Hematopoietic multipotent progenitor cell treated with erythropoietin and hydrocortisone succinate and interleukin-3 and kit ligand, for 17 days (in vitro differentiated cells): ENCODE results near the gene MX1.

ENCODE experiments used
- DNase-seq: peaks from one replicate; pipeline ENCODE4 v3.0.0-alpha.2; 2015; ENCODE audit warnings: low spot score

Gene MX1

GRCh38 chr21:41460578-41461527 lies 34.8 kb downstream of the MX1 start:
- DNase-seq: no peak

GRCh38 chr21:41465176-41465781 lies 39.2 kb downstream of the MX1 start:
- DNase-seq: no peak

DNA sequence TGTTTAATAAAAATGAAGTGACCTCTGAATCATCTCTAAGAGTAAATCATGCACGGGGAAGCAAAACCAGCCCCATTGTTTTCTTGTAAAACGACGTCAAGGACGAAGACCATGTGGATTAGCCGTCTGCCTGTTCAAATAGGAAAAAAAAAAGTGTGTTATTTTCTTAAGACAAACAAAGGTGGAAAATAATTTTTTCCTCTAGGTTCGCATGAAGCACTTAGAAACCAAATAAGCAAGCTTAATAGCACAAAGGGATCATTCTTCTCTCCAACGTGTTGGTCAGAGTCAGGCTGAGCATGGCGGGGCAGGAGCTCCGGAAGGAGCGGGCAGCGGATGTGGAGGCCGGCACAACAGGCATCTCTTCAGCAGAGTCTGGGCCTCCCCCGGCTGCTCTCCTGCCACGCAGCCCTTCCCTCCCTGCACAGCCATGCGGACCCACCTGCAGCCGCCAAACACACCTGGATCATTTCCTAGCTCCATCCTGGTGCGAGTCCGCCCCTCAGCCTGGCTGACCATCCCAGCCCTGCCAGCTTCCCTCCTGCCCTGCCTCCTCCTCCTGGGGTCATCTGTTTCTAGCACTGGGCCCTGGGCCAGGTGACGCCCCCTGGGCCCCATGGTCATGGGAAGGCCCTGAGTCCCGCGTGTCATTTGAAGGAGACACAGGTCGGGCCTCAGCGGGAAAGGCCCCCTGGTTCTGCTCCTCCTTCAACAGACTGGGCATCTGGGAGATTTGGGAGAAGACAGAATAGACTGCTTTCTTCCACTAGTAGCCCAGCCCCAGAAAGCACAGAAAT lies 40.2 kb downstream of the MX1 start:
- DNase-seq: no peak

- DNase-seq: no peak
Observed at GRCh38 chr21:41470054-41470453, 44.0 kb downstream of the MX1 start.

- DNase-seq: no peak
Observed at GRCh38 chr21:41472753-41473548, 46.9 kb downstream of the MX1 start.

GRCh38 chr21:41475714-41476420 lies 49.8 kb downstream of the MX1 start:
- no peak for DNase-seq

DNA sequence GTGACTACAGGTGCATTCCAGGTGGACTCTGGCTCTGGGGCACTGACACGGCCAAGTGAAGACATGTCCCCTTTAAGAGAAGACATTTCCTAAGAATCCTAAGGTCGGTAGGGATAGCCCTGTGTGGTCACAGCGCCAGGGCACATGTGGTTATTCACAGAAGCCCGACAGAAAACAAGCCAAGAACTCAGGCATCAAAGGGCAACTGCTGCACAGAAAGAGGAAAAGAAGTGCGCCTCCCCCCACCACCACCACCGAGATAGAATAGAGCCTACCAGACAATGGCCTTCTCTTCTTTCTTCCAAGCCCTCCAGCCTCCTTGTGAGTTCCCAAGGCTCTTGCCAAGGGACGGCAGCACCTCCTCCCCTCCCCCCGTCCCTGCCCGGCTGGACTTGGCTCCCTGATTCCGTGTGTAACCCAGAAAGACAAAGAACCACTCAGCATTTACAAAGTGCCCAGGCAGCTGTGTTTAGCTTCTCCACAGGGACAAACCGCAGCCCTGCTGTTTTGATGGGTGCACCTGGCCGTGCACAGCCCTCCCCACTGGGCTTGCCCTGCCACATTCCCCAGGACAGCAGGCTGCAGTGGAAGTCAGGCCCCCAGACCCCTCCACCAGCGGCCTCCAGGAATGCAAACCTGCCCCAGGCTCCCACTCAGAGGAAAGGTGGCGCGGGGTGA lies 51.7 kb downstream of the MX1 start:
- DNase-seq: no peak

GRCh38 chr21:41478319-41479177 lies 52.5 kb downstream of the MX1 start:
- DNase-seq: no peak

- no peak for DNase-seq
Observed at GRCh38 chr21:41479686-41480085, 53.6 kb downstream of the MX1 start.

GRCh38 chr21:41480086-41480690 lies 54.1 kb downstream of the MX1 start:
- DNase-seq: no peak

GRCh38 chr21:41481191-41481590 lies 55.2 kb downstream of the MX1 start:
- no peak for DNase-seq

GRCh38 chr21:41482301-41482700 lies 56.3 kb downstream of the MX1 start:
- DNase-seq: no peak

DNA sequence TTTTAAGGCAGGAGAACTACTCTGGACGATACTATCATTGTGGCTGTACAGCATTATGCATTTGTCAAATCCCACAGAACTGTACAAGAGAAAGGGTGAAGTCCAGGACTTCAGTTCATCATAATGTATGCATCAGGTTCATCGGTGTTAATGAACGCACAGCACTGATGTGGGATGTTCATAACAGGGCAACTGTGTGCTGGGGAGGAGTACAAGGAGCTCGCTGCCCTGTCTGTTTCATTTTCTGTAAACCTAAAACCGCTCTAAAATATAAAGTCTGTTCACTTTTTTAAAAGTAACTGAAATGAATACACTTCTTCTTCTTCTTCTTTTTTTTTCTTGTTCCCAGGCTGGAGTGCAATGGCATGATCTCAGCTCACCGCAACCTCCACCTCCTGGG lies 56.9 kb downstream of the MX1 start:
- DNase-seq: no peak

DNA sequence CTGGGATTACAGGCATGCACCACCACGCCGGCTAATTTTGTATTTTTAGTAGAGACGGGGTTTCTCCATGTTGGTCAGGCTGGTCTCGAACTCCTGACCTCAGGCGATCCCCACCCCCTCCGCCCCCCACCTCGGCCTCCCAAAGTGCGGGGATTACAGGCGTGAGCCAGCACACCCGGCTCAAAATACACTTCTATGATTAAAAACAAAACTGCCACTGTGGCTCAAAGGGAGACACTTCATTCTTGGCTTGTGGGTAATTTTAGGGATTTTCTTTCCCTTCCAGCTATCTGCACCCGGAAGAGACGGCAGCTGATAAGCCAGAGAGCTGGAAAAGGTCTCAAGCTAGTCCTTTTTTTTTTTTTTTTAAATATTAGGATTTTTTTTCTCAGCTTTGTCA lies 57.4 kb downstream of the MX1 start:
- no peak for DNase-seq

DNA sequence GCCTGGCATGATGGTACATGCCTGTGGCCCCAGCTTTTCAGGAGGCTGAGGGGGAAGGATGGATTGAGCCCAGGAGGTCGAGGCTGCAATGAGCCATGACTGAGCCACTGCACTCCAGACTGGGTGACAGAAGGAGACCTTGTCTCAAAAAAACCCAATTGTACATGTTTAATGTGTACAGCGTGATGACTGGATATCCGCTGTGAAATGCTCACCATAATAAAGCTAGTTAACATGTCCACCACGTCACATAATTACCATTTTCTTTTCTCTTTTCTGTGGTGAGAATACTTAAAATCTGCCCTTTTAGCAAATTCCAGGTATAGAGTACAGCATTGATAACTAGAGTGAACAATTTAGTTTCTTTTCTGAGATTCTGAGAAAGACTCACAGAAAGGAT lies 57.9 kb downstream of the MX1 start:
- DNase-seq: no peak

DNA sequence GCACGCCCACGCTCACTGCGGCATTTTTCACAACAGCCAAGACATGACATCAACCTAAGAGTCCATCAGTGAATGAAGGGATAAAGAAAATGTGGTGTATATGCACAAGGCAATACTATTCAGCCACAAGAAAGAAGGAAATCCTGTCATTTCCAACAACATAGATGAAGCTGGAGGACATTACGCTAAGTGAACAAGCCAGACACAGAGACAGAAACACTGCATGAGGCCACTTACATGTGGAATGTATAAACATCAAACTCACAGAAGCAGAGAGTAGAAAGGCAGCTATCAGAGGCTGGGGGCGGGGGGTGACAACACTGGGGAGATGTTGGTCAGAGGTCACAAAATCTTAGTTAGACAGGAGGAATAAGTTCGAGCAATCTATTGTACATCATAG lies 61.0 kb downstream of the MX1 start:
- DNase-seq: no peak

DNA sequence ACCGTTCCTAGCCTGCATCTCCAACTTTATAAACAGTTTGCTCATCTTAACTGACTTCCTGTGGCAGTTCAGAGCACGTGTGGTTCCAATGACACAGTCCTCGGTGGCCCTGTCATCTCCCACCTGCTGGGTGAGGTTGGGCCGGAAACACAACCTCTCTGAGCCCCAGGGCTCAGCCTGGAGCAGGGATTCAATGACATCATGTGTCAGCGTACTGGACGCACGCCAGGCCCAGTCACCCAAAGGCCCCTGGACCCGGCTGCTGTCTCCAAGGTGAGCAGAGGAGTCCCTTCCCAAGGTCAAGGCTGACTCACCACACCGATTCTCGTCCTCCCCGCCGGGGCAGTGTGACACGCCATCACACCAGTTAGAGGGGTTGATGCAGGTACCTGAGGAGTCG lies 62.0 kb downstream of the MX1 start:
- DNase-seq: no peak

GRCh38 chr21:41489329-41489728 lies 63.3 kb downstream of the MX1 start:
- no peak for DNase-seq

- no peak for DNase-seq
Observed at GRCh38 chr21:41490330-41490729, 64.3 kb downstream of the MX1 start.
